C4-2B (cell line): ENCODE results near the gene PXDC1.

Source experiments
- H3K27ac ChIP-seq: fragments of 450-650 bp; 2 replicates; pipeline ENCODE4 v1.5.1; 2017
- CTCF ChIP-seq: fragments of 450-650 bp; conservative IDR thresholded peaks from 2 replicates; pipeline ENCODE4 v1.5.1; 2017; ENCODE audit warnings: mild to moderate bottlenecking
- ZFX ChIP-seq: fragments of 450-650 bp; IDR thresholded peaks from 2 replicates; pipeline ENCODE4 v1.6.1; 2017

PXDC1 gene

GRCh38 chr6:3740551-3741476 is 10.7 kb downstream of the PXDC1 start:
- TF ChIP-seq ZFX (no peak), CTCF (no peak)

GRCh38 chr6:3739311-3739897 is 12.1 kb downstream of the PXDC1 start:
- TF ChIP-seq ZFX (no peak), CTCF (no peak)
- H3K27ac ChIP-seq = no peak overlapping the region

More at GRCh38 chr6:3740551-3741476, 10.7 kb downstream of the PXDC1 start:
- H3K27ac ChIP-seq = no peak overlapping the region; the same call in 1 of the 2 replicates

GRCh38 chr6:3738381-3739131 is 13.0 kb downstream of the PXDC1 start:
- TF ChIP-seq CTCF = no peak
- TF ChIP-seq ZFX = no peak

GRCh38 chr6:3737831-3738210 is 13.7 kb downstream of the PXDC1 start:
- H3K27ac ChIP-seq = no peak overlapping the region
- TF ChIP-seq ZFX = no peak

More at GRCh38 chr6:3738381-3739131, 13.0 kb downstream of the PXDC1 start:
- no peak overlapping the region for H3K27ac ChIP-seq

- TF ChIP-seq ZFX (no peak), CTCF (no peak)
These were observed 14.2 kb downstream of the PXDC1 start for GRCh38 chr6:3737149-3737830.

GRCh38 chr6:3735029-3735605 is 16.4 kb downstream of the PXDC1 start:
- no peak for TF ChIP-seq ZFX
- no peak for TF ChIP-seq CTCF

More at GRCh38 chr6:3737149-3737830, 14.2 kb downstream of the PXDC1 start:
- H3K27ac ChIP-seq = no peak overlapping the region

GRCh38 chr6:3734023-3734422 is 17.5 kb downstream of the PXDC1 start:
- TF ChIP-seq CTCF = no peak
- H3K27ac ChIP-seq = no peak overlapping the region

More at GRCh38 chr6:3735029-3735605, 16.4 kb downstream of the PXDC1 start:
- no peak overlapping the region for H3K27ac ChIP-seq
